Measurements from ENCODE around the gene FOXK1. TPM values are rescaled to one million over a fixed set of nuclear protein-coding genes. Genes with fewer than 3 reads are reported as not detected.

FOXK1 gene
- total and polyA plus RNA-seq, 2 of the 13 experiments (the other 11 are each of a cell fraction or from before 2014, with no cell fraction given): 4.6 to 8.8 TPM

GRCh38 chr7:4687956-4688355, 5.9 kb downstream of the FOXK1 start:
- peaks cover 56% of the 10 kb centered on the region for H3K4me1 ChIP-seq (ENCODE audit: insufficient read depth, low read length)
- intact Hi-C loops (cut with micrococcal nuclease; ENCODE audit: unreplicated experiment) (no loop called here), in situ Hi-C loops (cut with HindIII; ENCODE audit: extremely low pct_ligation_motif_present, low pct_unique_long_range_greater_than_20kb) (no loop called here)
- POLR2A ChIA-PET: no interaction called here
- H3K9me3 ChIP-seq (ENCODE audit: low read length): no peaks in the 10 kb centered on the region
- no peak for ATAC-seq
- CTCF ChIA-PET (ENCODE audit: low intra/inter-chr PET ratio, low total read pairs): no interaction called here
- H4K20me1 ChIP-seq (ENCODE audit: insufficient read depth, low read length): peaks cover 61% of the 10 kb centered on the region
- TF ChIP-seq POLR2AphosphoS2 (IDR thresholded peaks at IDR 0.05; ENCODE audit: low read depth, low read length) (no peak), FOXJ3 (CRISPR knock-in tag; IDR thresholded peaks at IDR 0.05; ENCODE audit: borderline replicate concordance) (no peak), ETV5 (CRISPR knock-in tag; IDR thresholded peaks at IDR 0.05; ENCODE audit: borderline replicate concordance) (no peak), UBTF (CRISPR knock-in tag; IDR thresholded peaks at IDR 0.05) (no peak)
- TF ChIP-seq, protein P1, sequence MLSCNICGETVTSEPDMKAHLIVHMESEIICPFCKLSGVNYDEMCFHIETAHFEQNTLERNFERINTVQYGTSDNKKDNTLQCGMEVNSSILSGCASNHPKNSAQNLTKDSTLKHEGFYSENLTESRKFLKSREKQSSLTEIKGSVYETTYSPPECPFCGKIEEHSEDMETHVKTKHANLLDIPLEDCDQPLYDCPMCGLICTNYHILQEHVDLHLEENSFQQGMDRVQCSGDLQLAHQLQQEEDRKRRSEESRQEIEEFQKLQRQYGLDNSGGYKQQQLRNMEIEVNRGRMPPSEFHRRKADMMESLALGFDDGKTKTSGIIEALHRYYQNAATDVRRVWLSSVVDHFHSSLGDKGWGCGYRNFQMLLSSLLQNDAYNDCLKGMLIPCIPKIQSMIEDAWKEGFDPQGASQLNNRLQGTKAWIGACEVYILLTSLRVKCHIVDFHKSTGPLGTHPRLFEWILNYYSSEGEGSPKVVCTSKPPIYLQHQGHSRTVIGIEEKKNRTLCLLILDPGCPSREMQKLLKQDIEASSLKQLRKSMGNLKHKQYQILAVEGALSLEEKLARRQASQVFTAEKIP (CRISPR knock-in tag; IDR thresholded peaks at IDR 0.05; ENCODE audit: borderline replicate concordance): no peak
- H3K4me3 ChIP-seq (replicated peaks in 1 of 3; ENCODE audit: insufficient read depth in 1 of 3, low read depth in 2 of 3, low read length in 3 of 3): no peak overlapping the region
- FAIRE-seq: no peak
- H3K27me3 ChIP-seq (ENCODE audit: control insufficient read depth in 1 of 2, insufficient read depth in 2 of 2, low read length in 2 of 2): no peaks in the 10 kb centered on the region; a peak in 1 of 5 replicates
- peaks cover 1 to 27% of the 10 kb centered on the region in 2 experiments; a peak in 4 of 5 replicates for H3K36me3 ChIP-seq (replicated peaks in 1 of 2; ENCODE audit: control insufficient read depth in 1 of 2, insufficient read depth in 2 of 2, low read length in 2 of 2)
- no peak for DNase-seq (ENCODE audit: low spot score)
- H3K79me2 ChIP-seq (ENCODE audit: insufficient read depth, low read length): peaks cover 91% of the 10 kb centered on the region
- no TSS peak for BruUV-seq (replicated peaks)
- H2AFZ ChIP-seq (ENCODE audit: low read length): no peak overlapping the region
- WGBS (ENCODE audit: low lambda C conversion rate): 88% methylated on average over 3 of the region's 3 CpGs
- H3K9ac ChIP-seq (ENCODE audit: insufficient read depth, low read depth, low read length): no peak overlapping the region
- H3K27ac ChIP-seq (ENCODE audit: extremely low read length, insufficient read depth, low read length): no peak overlapping the region
- no peak overlapping the region for H3K4me2 ChIP-seq (ENCODE audit: low read depth, low read length)

Measured in HepG2 (cell line).